Inflammatory macrophage (primary cell): Measurements from ENCODE around the gene RBBP8.
"Not testable (repeated sequence)": the region's sequence is repeated elsewhere in the genome, so short reads cannot be mapped to it uniquely, and the experiment has no call there.

Experiments used
- DNase-seq, 2 donors: peaks; one replicate each; pipeline ENCODE4 v3.0.0-alpha.2; 2020 to 2022
- total RNA-seq, 18 experiments: gene quantifications; one replicate each; lab custom pipeline; 2026; ENCODE audit warnings: mixed read lengths in 6 of 18, inconsistent platforms in 2 of 18; lab: John Stamatoyannopoulos, UW

Gene RBBP8
- 21.8 to 49.3 (median 35.5) reads per million in 18 experiments for total RNA-seq

GRCh38 chr18:22933206-22933965 is at the start of gene RBBP8:
Gene RBBP8 (plus strand): TSS chr18:22933328. CDS start chr18:22936852, 3,524 bp downstream.
- DNase-seq, result peak; percentile 79 to 84

GRCh38 chr18:22883827-22884226 is 49.3 kb upstream of the RBBP8 start:
- no peak for DNase-seq

- not testable (repeated sequence) for DNase-seq
These were observed 47.4 kb upstream of the RBBP8 start for GRCh38 chr18:22885694-22886093.

- DNase-seq, result no peak
These were observed 33.7 kb upstream of the RBBP8 start for GRCh38 chr18:22899421-22899820.

GRCh38 chr18:22900558-22901238 is 32.4 kb upstream of the RBBP8 start:
- DNase-seq, result no peak

- DNase-seq, result no peak
These were observed 31.0 kb upstream of the RBBP8 start for GRCh38 chr18:22902093-22902492.

- DNase-seq, result not testable (repeated sequence)
These were observed 29.9 kb upstream of the RBBP8 start for GRCh38 chr18:22903248-22903647.

- no peak for DNase-seq
These were observed 21.0 kb upstream of the RBBP8 start for GRCh38 chr18:22912149-22912548.

GRCh38 chr18:22912835-22913234 is 20.3 kb upstream of the RBBP8 start:
- DNase-seq, result no peak

GRCh38 chr18:22913861-22914260 is 19.3 kb upstream of the RBBP8 start:
- DNase-seq, result no peak

GRCh38 chr18:22914633-22915032 is 18.5 kb upstream of the RBBP8 start:
- no peak for DNase-seq

GRCh38 chr18:22915337-22915736 is 17.8 kb upstream of the RBBP8 start:
- DNase-seq, result no peak

GRCh38 chr18:22921772-22922171 is 11.4 kb upstream of the RBBP8 start:
- no peak for DNase-seq

GRCh38 chr18:22924589-22924988 is 8.5 kb upstream of the RBBP8 start:
- no peak for DNase-seq

- no peak for DNase-seq
These were observed 6.7 kb upstream of the RBBP8 start for GRCh38 chr18:22926454-22926853.

- DNase-seq, result no peak
These were observed 4.8 kb upstream of the RBBP8 start for GRCh38 chr18:22928339-22928738.

- DNase-seq, result peak; percentile 63 to 74
These were observed 2.9 kb upstream of the RBBP8 start for GRCh38 chr18:22930089-22930713.

GRCh38 chr18:22932885-22933205 is 283 bp upstream of the RBBP8 start:
- DNase-seq, result peak in 1 of 2 donors; percentile 4

GRCh38 chr18:22933966-22934423 is 867 bp downstream of the RBBP8 start:
- no peak for DNase-seq

GRCh38 chr18:22934789-22935188 is 1.7 kb downstream of the RBBP8 start:
- DNase-seq, result no peak

GRCh38 chr18:22935431-22935830 is 2.3 kb downstream of the RBBP8 start:
- DNase-seq, result no peak

- no peak for DNase-seq
These were observed 3.4 kb downstream of the RBBP8 start for GRCh38 chr18:22936515-22936914.

GRCh38 chr18:22939649-22940048 is 6.5 kb downstream of the RBBP8 start:
- DNase-seq, result no peak

- DNase-seq, result no peak
These were observed 10.7 kb downstream of the RBBP8 start for GRCh38 chr18:22943847-22944246.
